Panc1 (cell line): ENCODE measurements around the gene IVD. TPM values are rescaled to one million over a fixed set of nuclear protein-coding genes. Genes with fewer than 3 reads are reported as not detected.

Experiments
- ATAC-seq: fragments of 200-7000 bp; cut with Tn5 transposase; 2 replicates; pipeline ENCODE4 v1.9.1; 2020; ENCODE audit warnings: mild to moderate bottlenecking, moderate library complexity
- BruUV-seq: library from RNA; stranded (reverse); fragments of 400-500 nt; replicated peaks from 2 replicates; lab custom pipeline; 2021; lab: Mats Ljungman, UMichigan
- CTCF ChIA-PET: fragments of 300-600 bp; sonication (Branson Sonifier 250); formaldehyde crosslinking; loops from one replicate; lab custom pipeline; 2022; ENCODE audit warnings: antibody characterized with exemption; lab: Charles Lee
- POLR2A ChIA-PET: fragments of 300-600 bp; sonication (Branson Sonifier 250); formaldehyde crosslinking; loops from one replicate; lab custom pipeline; 2022; ENCODE audit warnings: antibody characterized with exemption; lab: Charles Lee
- DNase-seq: peaks from one replicate; pipeline ENCODE4 v3.0.0-alpha.2; 2010; ENCODE audit warnings: low read depth, low spot score
- H3K27ac ChIP-seq: 2 replicates; pipeline ENCODE4 v1.5.1; 2011; ENCODE audit warnings: mild to moderate bottlenecking, low read length, inconsistent platforms
- H3K27me3 ChIP-seq: fragments of 200-500 bp; sonication (Bioruptor generic); 2 replicates; pipeline ENCODE4 v1.6.0; 2014; ENCODE audit warnings: low read length, inconsistent platforms; ENCODE audit not compliant: control insufficient read depth, insufficient read depth
- H3K36me3 ChIP-seq: fragments of 200-500 bp; sonication (Bioruptor generic); 2 replicates; pipeline ENCODE4 v1.5.1; 2014; ENCODE audit warnings: inconsistent platforms, mild to moderate bottlenecking, low read length, moderate library complexity; ENCODE audit not compliant: control insufficient read depth, insufficient read depth
- H3K4me1 ChIP-seq: 2 replicates; pipeline ENCODE4 v1.5.1; 2011; ENCODE audit warnings: inconsistent platforms, mild to moderate bottlenecking, low read length, moderate library complexity; ENCODE audit not compliant: control insufficient read depth, insufficient read depth
- H3K4me3 ChIP-seq, 2 experiments: 2 replicates each; pipeline ENCODE4 v1.5.1; 2011 to 2012; ENCODE audit warnings: low read depth in 2 of 2, low read length in 2 of 2, mild to moderate bottlenecking in 2 of 2, inconsistent platforms in 1 of 2, moderate library complexity in 1 of 2
- H3K9me3 ChIP-seq: fragments of 200-500 bp; sonication (Bioruptor generic); 2 replicates; pipeline ENCODE4 v1.5.1; 2014; ENCODE audit warnings: low read depth, mild to moderate bottlenecking, inconsistent platforms, low read length, moderate library complexity; ENCODE audit not compliant: control insufficient read depth, insufficient read depth
- CTCF ChIP-seq: fragments of 450-650 bp; IDR thresholded peaks from 2 replicates; pipeline ENCODE4 v1.5.1; 2017; ENCODE audit warnings: mild to moderate bottlenecking
- POLR2AphosphoS5 ChIP-seq: IDR thresholded peaks from 2 replicates; pipeline ENCODE4 v1.6.1; 2012; ENCODE audit warnings: mild to moderate bottlenecking, low read depth, low read length, moderate library complexity
- REST ChIP-seq, 2 experiments: IDR thresholded peaks; 2 replicates each; pipeline ENCODE4 v1.6.1; 2011 to 2012; ENCODE audit warnings: low read depth in 2 of 2, control low read depth in 1 of 2, low read length in 1 of 2, mild to moderate bottlenecking in 1 of 2, moderate library complexity in 1 of 2; ENCODE audit not compliant: insufficient read depth in 1 of 2
- SIN3A ChIP-seq: IDR thresholded peaks from 2 replicates; pipeline ENCODE4 v1.6.1; 2012; ENCODE audit warnings: low read depth, mild to moderate bottlenecking, low read length, moderate library complexity, borderline replicate concordance; ENCODE audit not compliant: insufficient read depth
- TCF7L2 ChIP-seq: IDR thresholded peaks from 2 replicates; pipeline ENCODE4 v1.6.1; 2011; ENCODE audit warnings: mild to moderate bottlenecking, low read depth, low read length, inconsistent platforms
- in situ Hi-C: cut with HindIII; loops from 2 replicates; pipeline ENCODE4 v1.10.0; 2016; ENCODE audit warnings: low sequenced_read_pairs, low pct_unique_long_range_greater_than_20kb
- intact Hi-C: fragments of 100-400 bp; cut with micrococcal nuclease; formaldehyde crosslinking; loops from one replicate; pipeline ENCODE4 v1.10.0; 2022; ENCODE audit not compliant: unreplicated experiment
- total RNA-seq: library from RNA; stranded (reverse); gene quantifications from one replicate; pipeline ENCODE4 v1.2.1, GENCODE V29; 2021; ENCODE audit not compliant: unreplicated experiment

The IVD gene
- total RNA-seq, 1 experiment from 2014 or later: 74.6 TPM

- no peaks in the 10 kb centered on the region for H3K9me3 ChIP-seq
- intact Hi-C loops: no loop called here
- no peaks in the 10 kb centered on the region for H3K27me3 ChIP-seq
- ChIA-PET CTCF (no interaction called here), POLR2A (no interaction called here)
- H3K4me1 ChIP-seq: no peaks in the 10 kb centered on the region
- no peak overlapping the region for H3K4me3 ChIP-seq
- TF ChIP-seq REST (IDR thresholded peaks at IDR 0.05; ENCODE audit: insufficient read depth in 1 of 2, low read depth in 2 of 2, low read length in 1 of 2) (no peak), SIN3A (no peak), CTCF (no peak), POLR2AphosphoS5 (no peak), TCF7L2 (no peak)
- H3K27ac ChIP-seq: no peak overlapping the region
- peaks cover 15% of the 10 kb centered on the region for H3K36me3 ChIP-seq
- in situ Hi-C loops: no loop called here
- DNase-seq (no peak), ATAC-seq (no peak)
- no TSS peak for BruUV-seq
Observed at GRCh38 chr15:40409366-40409765, 3.8 kb downstream of the IVD start.

- ChIA-PET POLR2A (no interaction called here), CTCF (no interaction called here)
- TF ChIP-seq CTCF: no peak
- TF ChIP-seq SIN3A: no peak
- no peak for TF ChIP-seq POLR2AphosphoS5
- TF ChIP-seq TCF7L2: no peak
- TF ChIP-seq REST (IDR thresholded peaks at IDR 0.05; ENCODE audit: insufficient read depth in 1 of 2, low read depth in 2 of 2, low read length in 1 of 2): no peak
- H3K4me3 ChIP-seq: no peak overlapping the region
- no peak overlapping the region for H3K27ac ChIP-seq
- in situ Hi-C loops (no loop called here), intact Hi-C loops (no loop called here)
- H3K36me3 ChIP-seq: peaks cover 15% of the 10 kb centered on the region
- no peaks in the 10 kb centered on the region for H3K9me3 ChIP-seq
- no peak for ATAC-seq
- no peaks in the 10 kb centered on the region for H3K27me3 ChIP-seq
- BruUV-seq: no TSS peak
- no peak for DNase-seq
- H3K4me1 ChIP-seq: no peaks in the 10 kb centered on the region
Observed at GRCh38 chr15:40410476-40410875, 4.9 kb downstream of the IVD start.
